SH-SY5Y (cell line): ENCODE data around the gene KIAA1549.

ENCODE experiments used
- GATA2 ChIP-seq: IDR thresholded peaks from 2 replicates; pipeline ENCODE4 v1.6.1; 2011; ENCODE audit warnings: mild to moderate bottlenecking, low read depth, low read length
- GATA3 ChIP-seq: IDR thresholded peaks from 2 replicates; pipeline ENCODE4 v1.6.1; 2011; ENCODE audit warnings: low read depth, mild to moderate bottlenecking, low read length, moderate library complexity

GRCh38 chr7:138798836-138799235 lies 182.4 kb downstream of the KIAA1549 start:
- TF ChIP-seq GATA2 (no peak), GATA3 (no peak)
